Ishikawa (cell line): Measurements from ENCODE around the gene ACOXL.

ENCODE experiments used
- CEBPB ChIP-seq: IDR thresholded peaks from 2 replicates; pipeline ENCODE4 v1.6.1; 2012
- CREB1 ChIP-seq: IDR thresholded peaks from 2 replicates; pipeline ENCODE4 v1.6.1; 2012; ENCODE audit warnings: low read depth
- EGR1 ChIP-seq: IDR thresholded peaks from 2 replicates; pipeline ENCODE4 v1.6.1; 2012
- EP300 ChIP-seq: IDR thresholded peaks from 2 replicates; pipeline ENCODE4 v1.6.1; 2012; ENCODE audit warnings: borderline replicate concordance
- FOXM1 ChIP-seq: IDR thresholded peaks from 2 replicates; pipeline ENCODE4 v1.6.1; 2012; ENCODE audit warnings: low read depth, borderline replicate concordance
- MAX ChIP-seq: IDR thresholded peaks from 2 replicates; pipeline ENCODE4 v1.6.1; 2012
- RAD21 ChIP-seq: IDR thresholded peaks from 2 replicates; pipeline ENCODE4 v1.6.1; 2012; ENCODE audit warnings: low read depth
- REST ChIP-seq: IDR thresholded peaks from 2 replicates; pipeline ENCODE4 v1.6.1; 2012; ENCODE audit warnings: low read depth, mild to moderate bottlenecking
- TAF1 ChIP-seq: IDR thresholded peaks from 2 replicates; pipeline ENCODE4 v1.6.1; 2012; ENCODE audit warnings: low read depth, mild to moderate bottlenecking
- TCF12 ChIP-seq: IDR thresholded peaks from 2 replicates; pipeline ENCODE4 v1.6.1; 2012; ENCODE audit warnings: low read depth
- TEAD4 ChIP-seq: IDR thresholded peaks from 2 replicates; pipeline ENCODE4 v1.6.1; 2012
- USF1 ChIP-seq: IDR thresholded peaks from 2 replicates; pipeline ENCODE4 v1.6.1; 2012
- YY1 ChIP-seq: IDR thresholded peaks from 2 replicates; pipeline ENCODE4 v1.6.1; 2012; ENCODE audit warnings: low read depth

GRCh38 chr2:111058264-111058663 is 325.9 kb downstream of the ACOXL start:
- TF ChIP-seq TAF1 (no peak), YY1 (no peak), EGR1 (no peak), REST (no peak), CREB1 (no peak), RAD21 (no peak), TCF12 (no peak), FOXM1 (no peak), EP300 (no peak), MAX (no peak), USF1 (no peak), CEBPB (no peak), TEAD4 (no peak)
